Glutamatergic neuron (in vitro differentiated cells): ENCODE results near the gene TNS1. TPM values are rescaled to one million over a fixed set of nuclear protein-coding genes. Genes with fewer than 3 reads are reported as not detected.

ENCODE experiments used
- DNase-seq: peaks from one replicate; pipeline ENCODE4 v3.0.0; 2022
- H3K27ac Mint-ChIP-seq: one replicate; pipeline ENCODE4 v1.8.0; 2020; ENCODE audit warnings: mild to moderate bottlenecking, mixed read lengths, inconsistent platforms; ENCODE audit not compliant: unreplicated experiment
- H3K27me3 Mint-ChIP-seq: one replicate; pipeline ENCODE4 v1.8.0; 2020; ENCODE audit warnings: mild to moderate bottlenecking, moderate library complexity, mixed read lengths, inconsistent platforms; ENCODE audit not compliant: unreplicated experiment
- H3K36me3 Mint-ChIP-seq: one replicate; pipeline ENCODE4 v1.8.0; 2020; ENCODE audit warnings: mild to moderate bottlenecking, mixed read lengths, inconsistent platforms; ENCODE audit not compliant: unreplicated experiment
- H3K4me1 Mint-ChIP-seq: one replicate; pipeline ENCODE4 v1.8.0; 2020; ENCODE audit warnings: mild to moderate bottlenecking, low read depth, mixed read lengths, inconsistent platforms; ENCODE audit not compliant: unreplicated experiment
- H3K4me3 Mint-ChIP-seq: one replicate; pipeline ENCODE4 v1.8.0; 2020; ENCODE audit warnings: mild to moderate bottlenecking, mixed read lengths, inconsistent platforms; ENCODE audit not compliant: unreplicated experiment
- H3K9me3 Mint-ChIP-seq: one replicate; pipeline ENCODE4 v1.8.0; 2020; ENCODE audit warnings: mild to moderate bottlenecking, moderate library complexity, mixed read lengths, inconsistent platforms; ENCODE audit not compliant: unreplicated experiment
- CTCF ChIP-seq: fragments of 200-600 bp; sonication (generic); IDR thresholded peaks from one replicate; pipeline ENCODE4 v1.5.0; 2021; ENCODE audit not compliant: partially characterized antibody, unreplicated experiment
- total RNA-seq: library from RNA; stranded (reverse); fragmentation: NEBNext Ultra II Directional; extraction: Animal tissue kit (Norgen Biotek cat#: 25700); gene quantifications from one replicate; pipeline ENCODE4 v1.2.1, GENCODE V29; 2021; ENCODE audit not compliant: unreplicated experiment

TNS1 gene
- total RNA-seq, 1 donor from 2014 or later = 3.2 TPM

- Mint-ChIP-seq H3K27ac (no peak overlapping the region), H3K4me1 (peaks cover 17% of the 10 kb centered on the region), H3K36me3 (no peaks in the 10 kb centered on the region), H3K27me3 (peaks cover 16% of the 10 kb centered on the region), H3K4me3 (no peak overlapping the region), H3K9me3 (peaks cover 3% of the 10 kb centered on the region)
- no peak for DNase-seq
- TF ChIP-seq CTCF = no peak
Measured at GRCh38 chr2:218016810-218017209, 14.0 kb upstream of the TNS1 start.

GRCh38 chr2:218015586-218016521 is 13.1 kb upstream of the TNS1 start:
- no peak for TF ChIP-seq CTCF
- no peak for DNase-seq
- peaks cover 3% of the 10 kb centered on the region for H3K9me3 Mint-ChIP-seq
- H3K4me3 Mint-ChIP-seq = no peak overlapping the region
- H3K27me3 Mint-ChIP-seq = peaks cover 22% of the 10 kb centered on the region
- H3K36me3 Mint-ChIP-seq = no peaks in the 10 kb centered on the region
- peaks cover 21% of the 10 kb centered on the region for H3K4me1 Mint-ChIP-seq
- H3K27ac Mint-ChIP-seq = no peak overlapping the region

GRCh38 chr2:218014706-218015585 is 12.2 kb upstream of the TNS1 start:
- no peak for DNase-seq
- Mint-ChIP-seq H3K27me3 (peaks cover 25% of the 10 kb centered on the region), H3K4me1 (peaks cover 23% of the 10 kb centered on the region), H3K27ac (no peak overlapping the region), H3K36me3 (no peaks in the 10 kb centered on the region), H3K4me3 (no peak overlapping the region), H3K9me3 (peaks cover 3% of the 10 kb centered on the region)
- no peak for TF ChIP-seq CTCF

- H3K36me3 Mint-ChIP-seq = no peaks in the 10 kb centered on the region
- H3K4me1 Mint-ChIP-seq = peaks cover 20% of the 10 kb centered on the region
- peaks cover 22% of the 10 kb centered on the region for H3K27me3 Mint-ChIP-seq
- no peak for TF ChIP-seq CTCF
- H3K9me3 Mint-ChIP-seq = peaks cover 3% of the 10 kb centered on the region
- no peak overlapping the region for H3K4me3 Mint-ChIP-seq
- H3K27ac Mint-ChIP-seq = no peak overlapping the region
- no peak for DNase-seq
Measured at GRCh38 chr2:218013289-218013688, 10.5 kb upstream of the TNS1 start.

DNA sequence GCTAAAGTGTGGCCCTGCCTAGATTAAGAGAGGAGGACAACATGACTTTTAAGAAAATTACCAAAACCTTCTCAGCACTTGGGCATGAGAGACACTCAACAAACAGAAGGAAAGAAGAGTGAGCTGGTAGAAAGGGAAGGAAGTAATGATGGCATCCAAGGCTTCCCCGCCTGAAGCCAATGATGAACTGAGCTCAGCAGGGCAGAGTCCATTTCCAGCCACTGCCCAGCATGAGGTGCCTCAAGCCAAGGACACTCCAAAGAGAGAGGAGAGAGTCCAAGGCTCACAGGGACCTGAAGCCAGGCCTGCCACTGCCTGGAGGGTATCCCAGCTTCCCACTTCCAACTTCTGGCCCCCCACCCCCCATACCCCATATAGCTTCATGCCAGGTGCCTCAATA is 9.5 kb upstream of the TNS1 start:
- peaks cover 14% of the 10 kb centered on the region for H3K4me1 Mint-ChIP-seq
- H3K9me3 Mint-ChIP-seq = peaks cover 3% of the 10 kb centered on the region
- no peak for DNase-seq
- no peak overlapping the region for H3K4me3 Mint-ChIP-seq
- H3K36me3 Mint-ChIP-seq = no peaks in the 10 kb centered on the region
- H3K27me3 Mint-ChIP-seq = peaks cover 21% of the 10 kb centered on the region
- no peak overlapping the region for H3K27ac Mint-ChIP-seq
- no peak for TF ChIP-seq CTCF
